PC-9 (cell line): ENCODE measurements around the gene KCNQ1OT1.

Source experiments
- EZH2 ChIP-seq: fragments of 200-600 bp; sonication (generic); IDR thresholded peaks from 2 replicates; pipeline ENCODE4 v1.8.0; 2017; ENCODE audit warnings: antibody characterized with exemption, low read depth
- TF ChIP-seq, protein P1 (sequence below): fragments of 200-600 bp; sonication (generic); conservative IDR thresholded peaks from 2 replicates; pipeline ENCODE4 v1.6.1; 2017; ENCODE audit warnings: mixed run types, antibody characterized with exemption, mild to moderate bottlenecking, moderate library complexity

- no peak for TF ChIP-seq EZH2
- TF ChIP-seq, protein P1, sequence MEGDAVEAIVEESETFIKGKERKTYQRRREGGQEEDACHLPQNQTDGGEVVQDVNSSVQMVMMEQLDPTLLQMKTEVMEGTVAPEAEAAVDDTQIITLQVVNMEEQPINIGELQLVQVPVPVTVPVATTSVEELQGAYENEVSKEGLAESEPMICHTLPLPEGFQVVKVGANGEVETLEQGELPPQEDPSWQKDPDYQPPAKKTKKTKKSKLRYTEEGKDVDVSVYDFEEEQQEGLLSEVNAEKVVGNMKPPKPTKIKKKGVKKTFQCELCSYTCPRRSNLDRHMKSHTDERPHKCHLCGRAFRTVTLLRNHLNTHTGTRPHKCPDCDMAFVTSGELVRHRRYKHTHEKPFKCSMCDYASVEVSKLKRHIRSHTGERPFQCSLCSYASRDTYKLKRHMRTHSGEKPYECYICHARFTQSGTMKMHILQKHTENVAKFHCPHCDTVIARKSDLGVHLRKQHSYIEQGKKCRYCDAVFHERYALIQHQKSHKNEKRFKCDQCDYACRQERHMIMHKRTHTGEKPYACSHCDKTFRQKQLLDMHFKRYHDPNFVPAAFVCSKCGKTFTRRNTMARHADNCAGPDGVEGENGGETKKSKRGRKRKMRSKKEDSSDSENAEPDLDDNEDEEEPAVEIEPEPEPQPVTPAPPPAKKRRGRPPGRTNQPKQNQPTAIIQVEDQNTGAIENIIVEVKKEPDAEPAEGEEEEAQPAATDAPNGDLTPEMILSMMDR = no peak
Observed at GRCh38 chr11:2734181-2735052, 34.6 kb upstream of the KCNQ1OT1 start.
